ENCODE results near the gene SNCA. TPM values are rescaled to one million over a fixed set of nuclear protein-coding genes. Genes with fewer than 3 reads are reported as not detected.

Gene SNCA
- total RNA-seq, 2 experiments from 2014 or later, result not detected

DNA sequence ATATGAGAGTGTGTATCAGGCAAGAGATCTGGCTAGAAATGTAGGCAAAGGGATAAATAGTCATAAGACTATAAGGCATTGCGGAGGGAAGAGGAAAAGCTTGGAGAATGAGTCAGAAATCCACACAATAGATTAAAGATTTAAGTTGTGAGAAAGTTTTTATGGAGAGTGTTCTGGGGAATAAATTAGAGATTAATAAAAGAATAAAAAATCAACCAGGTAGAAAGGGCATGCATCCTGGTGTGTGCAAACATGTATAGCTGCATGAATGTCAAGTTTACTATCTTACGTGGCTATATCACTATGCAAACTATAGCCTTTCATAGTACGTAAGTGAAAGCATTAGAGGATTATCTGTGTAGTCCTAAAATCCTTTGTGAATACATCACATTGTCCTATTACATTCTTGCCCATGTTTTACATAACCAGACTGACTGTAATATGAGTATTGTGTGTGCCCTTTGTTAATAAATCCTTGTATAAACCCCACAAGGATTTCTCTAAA is 36.9 kb downstream of the SNCA start:
- POLR2A ChIA-PET, result no interaction called here

DNA sequence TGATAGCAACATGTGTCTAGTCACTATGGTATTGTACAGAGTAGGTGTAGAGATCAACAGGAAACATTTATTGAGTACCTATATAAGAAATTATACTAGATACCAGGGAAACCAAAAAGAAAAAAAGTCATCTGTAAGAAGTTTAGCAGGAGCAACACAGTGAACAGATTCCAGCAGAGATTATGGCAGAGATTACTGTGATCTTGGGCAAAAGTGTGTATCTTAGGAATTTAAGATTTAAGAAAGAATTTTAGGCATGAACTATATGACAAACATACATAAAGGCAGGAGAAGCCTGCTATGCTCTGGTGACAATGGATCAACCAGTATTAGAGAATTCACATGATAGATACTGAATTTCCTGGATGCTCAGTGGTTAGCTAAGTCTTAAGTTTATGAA is 37.9 kb downstream of the SNCA start:
- ATAC-seq (no peak), DNase-seq (no peak)
- POLR2A ChIA-PET, result no interaction called here
- TF ChIP-seq, protein P1, sequence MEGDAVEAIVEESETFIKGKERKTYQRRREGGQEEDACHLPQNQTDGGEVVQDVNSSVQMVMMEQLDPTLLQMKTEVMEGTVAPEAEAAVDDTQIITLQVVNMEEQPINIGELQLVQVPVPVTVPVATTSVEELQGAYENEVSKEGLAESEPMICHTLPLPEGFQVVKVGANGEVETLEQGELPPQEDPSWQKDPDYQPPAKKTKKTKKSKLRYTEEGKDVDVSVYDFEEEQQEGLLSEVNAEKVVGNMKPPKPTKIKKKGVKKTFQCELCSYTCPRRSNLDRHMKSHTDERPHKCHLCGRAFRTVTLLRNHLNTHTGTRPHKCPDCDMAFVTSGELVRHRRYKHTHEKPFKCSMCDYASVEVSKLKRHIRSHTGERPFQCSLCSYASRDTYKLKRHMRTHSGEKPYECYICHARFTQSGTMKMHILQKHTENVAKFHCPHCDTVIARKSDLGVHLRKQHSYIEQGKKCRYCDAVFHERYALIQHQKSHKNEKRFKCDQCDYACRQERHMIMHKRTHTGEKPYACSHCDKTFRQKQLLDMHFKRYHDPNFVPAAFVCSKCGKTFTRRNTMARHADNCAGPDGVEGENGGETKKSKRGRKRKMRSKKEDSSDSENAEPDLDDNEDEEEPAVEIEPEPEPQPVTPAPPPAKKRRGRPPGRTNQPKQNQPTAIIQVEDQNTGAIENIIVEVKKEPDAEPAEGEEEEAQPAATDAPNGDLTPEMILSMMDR (IDR thresholded peaks at IDR 0.05), result no peak
- no peak overlapping the region for H3K4me3 Mint-ChIP-seq
- no peaks in the 10 kb centered on the region for H3K27me3 Mint-ChIP-seq
- H3K27ac Mint-ChIP-seq, result no peak overlapping the region
- no peaks in the 10 kb centered on the region for H3K4me1 Mint-ChIP-seq (ENCODE audit: low read depth)
- H3K9me3 Mint-ChIP-seq, result no peaks in the 10 kb centered on the region
- CTCF ChIA-PET, result no interaction called here
- intact Hi-C loops (cut with micrococcal nuclease), result no loop called here
- H3K36me3 Mint-ChIP-seq (ENCODE audit: low read depth), result no peaks in the 10 kb centered on the region

More for the DNA sequence above, 36.9 kb downstream of the SNCA start:
- no peak overlapping the region for H3K27ac Mint-ChIP-seq
- H3K4me1 Mint-ChIP-seq (ENCODE audit: low read depth), result no peaks in the 10 kb centered on the region
- TF ChIP-seq, protein P1 (IDR thresholded peaks at IDR 0.05), result no peak
- no peak for ATAC-seq
- H3K36me3 Mint-ChIP-seq (ENCODE audit: low read depth), result no peaks in the 10 kb centered on the region
- no peaks in the 10 kb centered on the region for H3K9me3 Mint-ChIP-seq
- intact Hi-C loops (cut with micrococcal nuclease), result no loop called here
- H3K4me3 Mint-ChIP-seq, result no peak overlapping the region
- H3K27me3 Mint-ChIP-seq, result no peaks in the 10 kb centered on the region
- no peak for DNase-seq
- CTCF ChIA-PET, result no interaction called here

DNA sequence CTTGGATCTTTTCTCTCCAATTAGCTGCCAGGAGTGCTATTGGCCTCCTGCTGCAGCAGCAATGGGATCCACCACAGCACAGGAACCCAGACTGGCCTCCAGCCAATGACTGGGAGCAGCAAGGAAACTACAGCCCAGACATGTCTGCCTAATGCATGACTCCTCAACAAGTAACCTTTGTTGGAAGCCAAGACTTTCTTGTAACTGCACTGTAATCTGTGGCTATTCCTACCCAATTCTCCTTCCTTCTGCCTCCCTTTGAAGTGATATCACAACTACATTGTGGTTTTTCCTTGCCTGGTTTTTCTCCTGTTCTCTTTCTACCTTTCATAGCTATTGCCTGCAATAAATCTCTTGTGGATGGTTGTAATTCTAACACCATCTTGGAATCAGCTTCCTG is 39.8 kb downstream of the SNCA start:
- no peaks in the 10 kb centered on the region for H3K4me1 Mint-ChIP-seq (ENCODE audit: low read depth)
- H3K36me3 Mint-ChIP-seq (ENCODE audit: low read depth), result no peaks in the 10 kb centered on the region
- ATAC-seq, result no peak
- no peak overlapping the region for H3K27ac Mint-ChIP-seq
- POLR2A ChIA-PET, result no interaction called here
- TF ChIP-seq, protein P1 (IDR thresholded peaks at IDR 0.05), result no peak
- H3K9me3 Mint-ChIP-seq, result no peaks in the 10 kb centered on the region
- H3K27me3 Mint-ChIP-seq, result no peaks in the 10 kb centered on the region
- DNase-seq, result no peak
- intact Hi-C loops (cut with micrococcal nuclease), result no loop called here
- no peak overlapping the region for H3K4me3 Mint-ChIP-seq
- CTCF ChIA-PET, result no interaction called here

DNA sequence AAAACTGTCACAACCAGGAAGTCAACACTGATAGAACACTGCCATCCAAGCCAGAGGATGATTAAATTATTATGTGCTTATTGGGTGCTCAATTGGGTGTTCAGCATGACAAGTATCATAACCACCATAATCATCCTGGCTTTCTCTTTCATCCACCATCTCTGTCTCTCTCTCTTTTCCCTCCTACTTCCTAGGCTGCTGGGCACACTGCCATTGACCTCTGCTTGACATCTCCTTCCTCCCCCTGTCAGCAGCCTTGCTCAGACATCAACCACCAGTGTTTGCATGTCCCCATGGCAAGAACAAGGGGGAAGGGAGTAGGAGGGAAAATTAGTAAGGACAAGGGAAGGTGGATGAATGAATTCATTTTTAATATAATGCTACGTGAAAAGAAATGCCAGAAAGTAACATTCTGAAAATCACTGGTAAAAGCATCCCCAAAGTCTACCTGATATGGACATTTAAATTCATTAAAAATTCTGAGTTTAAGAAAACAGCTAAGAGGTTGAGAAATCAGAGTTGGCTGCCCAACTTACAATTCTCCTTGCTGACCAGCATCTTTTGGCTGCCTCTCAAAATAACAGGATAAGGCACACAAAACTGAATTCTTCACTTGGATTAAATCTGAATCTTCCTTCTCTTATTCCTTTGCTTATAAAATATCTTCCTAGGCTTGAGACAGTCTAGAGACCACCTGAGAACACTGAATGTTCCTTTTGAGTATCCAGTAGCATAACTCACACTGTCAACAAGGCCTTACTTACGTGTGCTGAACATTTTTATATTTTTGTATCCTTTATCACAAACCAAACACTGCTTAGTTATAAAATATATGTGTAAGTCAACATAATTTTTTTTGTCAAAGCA is 48.5 kb downstream of the SNCA start:
- no peaks in the 10 kb centered on the region for H3K36me3 Mint-ChIP-seq (ENCODE audit: low read depth)
- no peak overlapping the region for H3K4me3 Mint-ChIP-seq
- H3K4me1 Mint-ChIP-seq (ENCODE audit: low read depth), result no peaks in the 10 kb centered on the region
- no peaks in the 10 kb centered on the region for H3K27me3 Mint-ChIP-seq
- DNase-seq (no peak), ATAC-seq (no peak)
- TF ChIP-seq, protein P1 (IDR thresholded peaks at IDR 0.05), result no peak
- ChIA-PET POLR2A (no interaction called here), CTCF (no interaction called here)
- H3K27ac Mint-ChIP-seq, result no peak overlapping the region
- intact Hi-C loops (cut with micrococcal nuclease), result no loop called here
- H3K9me3 Mint-ChIP-seq, result no peaks in the 10 kb centered on the region

- Mint-ChIP-seq H3K27me3 (no peaks in the 10 kb centered on the region), H3K27ac (no peak overlapping the region), H3K4me3 (no peak overlapping the region), H3K36me3 (ENCODE audit: low read depth) (no peaks in the 10 kb centered on the region), H3K4me1 (ENCODE audit: low read depth) (no peaks in the 10 kb centered on the region), H3K9me3 (no peaks in the 10 kb centered on the region)
- ChIA-PET CTCF (no interaction called here), POLR2A (no interaction called here)
- intact Hi-C loops (cut with micrococcal nuclease), result no loop called here
- ATAC-seq (no peak), DNase-seq (no peak)
- TF ChIP-seq, protein P1 (IDR thresholded peaks at IDR 0.05), result no peak
These were observed 52.2 kb downstream of the SNCA start for GRCh38 chr4:89784686-89785231.
